GM15510 (cell line): ENCODE measurements around the gene GCC1.

Experiments
- POLR2A ChIP-seq: IDR thresholded peaks from 3 replicates; pipeline ENCODE4 v1.6.1; 2011; ENCODE audit warnings: borderline replicate concordance; ENCODE audit not compliant: insufficient read length; ENCODE audit errors: extremely low read depth

Gene GCC1

GRCh38 chr7:127608446-127608845 lies 23.1 kb upstream of the GCC1 start:
- no peak for TF ChIP-seq POLR2A

DNA sequence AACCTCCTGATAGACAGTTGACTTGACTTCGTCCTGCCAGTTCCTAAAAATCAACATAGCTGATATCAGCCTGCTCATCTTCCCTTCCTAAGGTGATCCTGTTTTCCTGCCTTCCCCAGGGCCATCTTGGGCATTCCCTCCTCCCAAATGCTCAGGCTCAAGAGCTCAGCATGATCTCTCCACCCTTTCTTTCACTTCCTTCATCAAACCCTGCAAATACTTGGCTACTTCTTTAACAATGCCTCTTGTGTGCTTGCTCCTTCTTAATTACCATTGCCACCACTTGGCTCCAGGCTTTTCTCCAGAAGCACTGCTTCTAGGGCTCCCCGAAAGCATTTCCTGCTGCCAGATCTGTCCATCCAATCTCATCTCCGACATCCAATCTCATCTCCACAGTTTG lies 15.5 kb upstream of the GCC1 start:
- TF ChIP-seq POLR2A, result no peak

- no peak for TF ChIP-seq POLR2A
These were observed 12.9 kb upstream of the GCC1 start for GRCh38 chr7:127598318-127598717.

GRCh38 chr7:127595737-127596136 lies 10.3 kb upstream of the GCC1 start:
- TF ChIP-seq POLR2A, result no peak

- TF ChIP-seq POLR2A, result no peak
These were observed 9.1 kb upstream of the GCC1 start for GRCh38 chr7:127594490-127594889.

DNA sequence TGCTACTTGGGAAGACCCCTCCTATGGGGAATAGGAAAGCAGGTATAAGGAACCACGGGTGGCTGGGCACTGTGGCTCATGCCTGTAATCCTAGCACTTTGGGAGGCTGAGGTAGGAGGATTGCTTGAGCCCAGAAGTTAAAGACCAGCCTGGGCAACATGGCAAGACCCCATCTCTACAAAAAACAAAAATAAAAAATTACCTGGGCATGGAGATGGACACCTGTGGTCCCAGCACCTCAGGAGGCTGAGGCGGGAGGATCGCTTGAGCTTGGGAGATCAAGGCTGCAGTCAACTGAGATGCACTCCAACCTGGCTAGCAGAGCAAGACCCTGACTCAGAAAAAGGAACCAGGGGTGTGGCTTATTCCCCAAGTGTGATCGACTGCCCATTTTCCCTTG lies 7.2 kb upstream of the GCC1 start:
- TF ChIP-seq POLR2A, result no peak

DNA sequence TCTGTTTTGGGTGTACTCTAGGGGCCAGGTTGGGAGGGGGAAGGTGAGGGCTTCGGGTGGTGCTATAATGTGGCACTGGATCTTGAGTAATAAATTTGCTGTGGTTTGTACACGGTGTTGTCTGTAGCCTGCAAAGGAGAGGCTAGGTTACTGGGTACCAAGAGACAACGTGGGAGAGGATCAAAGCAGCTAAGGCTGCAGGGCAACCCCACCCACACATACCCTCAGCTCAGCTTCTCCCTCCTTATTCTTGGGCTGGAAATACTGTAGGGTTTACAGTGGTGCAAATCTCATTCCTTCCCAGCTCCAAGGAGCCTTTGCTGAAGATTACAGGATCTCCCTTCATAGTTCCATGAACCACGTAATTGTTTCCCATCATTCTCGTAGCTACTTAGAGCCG lies 6.2 kb upstream of the GCC1 start:
- no peak for TF ChIP-seq POLR2A

DNA sequence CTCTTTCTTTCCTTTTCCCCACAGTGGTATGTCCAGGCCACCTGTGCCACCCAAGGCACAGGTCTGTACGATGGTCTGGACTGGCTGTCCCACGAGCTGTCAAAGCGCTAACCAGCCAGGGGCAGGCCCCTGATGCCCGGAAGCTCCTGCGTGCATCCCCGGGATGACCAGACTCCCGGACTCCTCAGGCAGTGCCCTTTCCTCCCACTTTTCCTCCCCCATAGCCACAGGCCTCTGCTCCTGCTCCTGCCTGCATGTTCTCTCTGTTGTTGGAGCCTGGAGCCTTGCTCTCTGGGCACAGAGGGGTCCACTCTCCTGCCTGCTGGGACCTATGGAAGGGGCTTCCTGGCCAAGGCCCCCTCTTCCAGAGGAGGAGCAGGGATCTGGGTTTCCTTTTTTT lies 5.8 kb upstream of the GCC1 start:
- no peak for TF ChIP-seq POLR2A

- TF ChIP-seq POLR2A, result no peak
These were observed 4.5 kb upstream of the GCC1 start for GRCh38 chr7:127589896-127590295.

DNA sequence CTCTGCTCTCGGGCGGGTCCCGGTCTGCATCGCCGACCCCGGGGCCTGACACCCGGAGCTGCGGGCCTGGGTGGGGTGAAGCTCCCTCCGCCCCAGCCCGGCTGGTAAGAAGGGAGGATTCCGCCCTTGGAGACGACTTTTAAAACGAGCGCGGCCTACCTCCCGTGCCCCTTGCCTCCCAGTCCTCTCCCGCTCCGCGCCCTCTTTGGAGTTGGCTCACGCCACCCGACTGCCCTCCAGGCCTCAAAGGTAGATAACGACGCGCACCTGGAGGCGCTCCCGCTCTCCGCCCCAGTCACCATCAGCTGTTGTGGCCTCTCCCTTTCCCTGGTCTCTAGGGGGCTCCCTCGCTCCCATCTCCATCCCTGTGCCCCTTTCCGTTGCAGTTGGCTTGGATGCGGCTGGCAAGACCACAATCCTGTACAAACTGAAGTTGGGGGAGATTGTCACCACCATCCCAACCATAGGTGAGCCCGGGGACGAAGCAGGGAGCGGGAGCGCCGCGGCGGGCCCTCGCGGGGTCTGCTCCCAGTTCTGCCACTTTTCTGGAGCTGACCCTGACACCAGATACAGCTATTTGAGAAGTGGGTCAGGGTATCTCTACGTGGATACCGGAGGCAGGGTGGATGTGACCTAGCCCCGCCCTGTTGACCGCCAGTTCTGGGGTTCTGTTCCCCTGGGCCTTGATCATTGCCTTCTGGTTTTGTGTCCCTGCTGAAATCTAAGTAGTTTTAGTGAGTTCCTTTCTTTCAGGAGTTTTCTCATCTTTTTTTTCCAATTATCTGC lies 3.5 kb upstream of the GCC1 start:
- no peak for TF ChIP-seq POLR2A

GRCh38 chr7:127588019-127588696 lies 2.8 kb upstream of the GCC1 start, which contains the start of gene ARF5:
ARF5 (plus strand) TSS chr7:127588411; CDS start chr7:127588499, 88 bp downstream.
- TF ChIP-seq POLR2A, result peak; percentile 71

DNA sequence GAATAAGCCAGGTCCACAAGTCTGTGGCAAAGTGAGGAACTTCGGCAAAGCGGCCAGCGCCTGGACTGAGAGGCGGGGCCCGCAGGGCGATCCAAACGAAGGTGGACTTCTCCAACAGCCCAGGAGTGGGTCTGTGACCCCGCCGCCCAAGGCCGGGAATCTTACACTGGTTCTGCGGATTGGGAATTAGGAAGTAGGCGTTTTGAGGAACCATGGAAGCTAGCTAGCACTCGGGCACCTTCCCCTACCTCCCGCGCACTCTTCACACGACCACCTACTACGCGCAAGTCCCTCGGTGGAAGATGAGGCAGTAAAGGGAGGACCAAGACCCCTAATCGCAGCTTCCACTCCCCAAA lies 2.2 kb upstream of the GCC1 start:
- TF ChIP-seq POLR2A, result no peak

DNA sequence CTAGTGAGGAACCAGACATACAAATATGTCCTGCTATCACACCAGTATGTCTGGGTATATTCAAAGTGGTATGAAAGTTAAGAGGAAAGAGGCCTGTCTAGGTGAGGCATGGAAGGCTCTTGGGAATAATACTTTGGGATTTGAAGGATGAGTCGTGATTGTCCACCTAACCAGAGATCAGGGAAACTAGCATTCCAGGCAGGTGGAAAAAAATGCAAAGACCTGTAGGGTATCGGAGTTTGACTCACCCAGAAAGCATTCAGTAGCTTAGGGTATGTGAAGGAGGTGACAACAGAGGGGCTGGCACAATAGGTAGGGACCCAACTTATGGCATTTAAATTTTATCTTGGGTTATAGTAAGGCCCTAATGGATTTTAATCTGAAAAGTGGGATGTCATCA lies 950 bp upstream of the GCC1 start:
- no peak for TF ChIP-seq POLR2A

DNA sequence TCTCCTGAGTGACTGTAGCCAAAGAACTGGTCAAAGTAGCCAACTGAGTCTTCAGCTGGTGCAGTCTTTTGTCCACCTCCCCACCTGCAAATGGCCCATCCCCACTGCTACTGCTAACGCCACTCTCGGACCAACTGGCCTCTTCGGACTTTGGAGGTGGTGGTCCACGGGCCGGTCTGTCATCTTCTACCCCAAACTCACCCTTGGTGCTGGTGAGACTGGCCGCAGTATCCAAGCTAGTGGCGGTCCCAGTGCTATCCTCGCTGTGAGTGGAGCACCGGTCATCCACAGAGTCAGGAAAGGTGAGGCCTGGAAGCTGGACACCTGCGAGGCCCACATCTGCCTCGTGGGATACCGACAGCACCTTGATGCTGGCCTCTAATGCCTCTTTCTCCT lies 750 bp downstream of the GCC1 start:
- TF ChIP-seq POLR2A, result no peak

- no peak for TF ChIP-seq POLR2A
These were observed 3.0 kb downstream of the GCC1 start for GRCh38 chr7:127582361-127582760.

DNA sequence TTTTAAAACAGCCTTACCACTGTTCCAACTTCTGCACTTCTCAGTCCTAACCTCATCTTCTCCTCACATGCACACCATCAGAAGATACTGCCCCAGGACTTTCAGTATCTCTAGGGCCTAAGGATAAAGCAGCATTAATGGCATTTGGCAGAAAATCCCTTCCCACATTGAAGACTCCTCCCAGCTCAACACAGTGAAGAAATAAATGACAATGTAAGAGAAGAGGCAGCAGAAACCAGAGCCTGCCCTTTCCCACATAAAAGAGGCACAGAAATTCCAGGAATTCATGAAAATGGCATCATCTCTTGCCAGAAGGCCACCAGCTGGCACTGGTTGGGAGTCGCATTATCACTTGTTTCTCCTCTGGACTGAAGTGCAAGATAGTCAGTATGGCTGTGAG lies 3.7 kb downstream of the GCC1 start:
- TF ChIP-seq POLR2A, result no peak
